GM18861 (cell line): ENCODE data around the gene IFNL3.

Source experiments
- ATAC-seq: cut with Tn5 transposase; IDR thresholded peaks from one replicate; pipeline ENCODE4 v1.9.1; 2021; ENCODE audit not compliant: unreplicated experiment

The IFNL3 gene

DNA sequence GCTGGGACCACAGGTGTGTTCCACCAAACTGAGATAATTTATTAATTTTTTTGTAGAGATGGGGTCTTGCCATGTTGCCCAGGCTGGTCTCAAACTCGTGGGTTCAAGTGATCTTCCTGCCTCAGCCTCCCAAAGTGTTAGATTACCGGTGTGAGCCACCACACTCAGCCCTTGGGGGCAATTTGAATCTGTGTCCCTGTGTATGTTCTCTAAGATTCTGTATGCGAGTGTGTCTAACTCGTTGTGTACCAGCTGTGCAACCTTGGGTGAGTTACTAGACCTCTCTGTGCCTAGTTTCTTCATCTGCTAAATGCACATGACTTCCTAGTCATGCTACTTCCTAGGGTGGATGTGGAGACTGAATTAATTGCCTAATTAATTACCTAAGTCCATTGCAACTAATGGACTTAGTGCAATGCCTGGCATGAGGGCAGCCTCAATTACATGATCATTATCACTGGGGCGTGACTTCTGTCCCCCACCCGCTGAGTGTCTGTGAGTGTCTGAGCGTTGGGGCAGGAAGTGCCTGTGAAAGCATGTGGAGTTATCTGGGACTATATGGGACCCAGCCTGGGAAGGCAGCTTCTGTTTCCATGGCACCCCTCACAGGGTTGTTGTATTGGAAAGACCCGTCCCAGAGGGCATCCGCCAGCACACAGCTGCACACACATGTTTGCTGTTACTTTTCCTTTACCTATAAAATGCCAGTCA lies 49.8 kb downstream of the IFNL3 start:
- ATAC-seq, result no peak

- ATAC-seq, result no peak
These were observed 51.0 kb downstream of the IFNL3 start for GRCh38 chr19:39193803-39194202.
